GM18867 (cell line): ENCODE results near the gene HAUS3.

ENCODE experiments used
- ATAC-seq: cut with Tn5 transposase; IDR thresholded peaks from one replicate; pipeline ENCODE4 v1.9.1; 2021; ENCODE audit warnings: mild to moderate bottlenecking, moderate library complexity; ENCODE audit not compliant: unreplicated experiment

HAUS3 gene

GRCh38 chr4:2252530-2253091 is 10.7 kb upstream of the HAUS3 start:
- ATAC-seq = no peak

DNA sequence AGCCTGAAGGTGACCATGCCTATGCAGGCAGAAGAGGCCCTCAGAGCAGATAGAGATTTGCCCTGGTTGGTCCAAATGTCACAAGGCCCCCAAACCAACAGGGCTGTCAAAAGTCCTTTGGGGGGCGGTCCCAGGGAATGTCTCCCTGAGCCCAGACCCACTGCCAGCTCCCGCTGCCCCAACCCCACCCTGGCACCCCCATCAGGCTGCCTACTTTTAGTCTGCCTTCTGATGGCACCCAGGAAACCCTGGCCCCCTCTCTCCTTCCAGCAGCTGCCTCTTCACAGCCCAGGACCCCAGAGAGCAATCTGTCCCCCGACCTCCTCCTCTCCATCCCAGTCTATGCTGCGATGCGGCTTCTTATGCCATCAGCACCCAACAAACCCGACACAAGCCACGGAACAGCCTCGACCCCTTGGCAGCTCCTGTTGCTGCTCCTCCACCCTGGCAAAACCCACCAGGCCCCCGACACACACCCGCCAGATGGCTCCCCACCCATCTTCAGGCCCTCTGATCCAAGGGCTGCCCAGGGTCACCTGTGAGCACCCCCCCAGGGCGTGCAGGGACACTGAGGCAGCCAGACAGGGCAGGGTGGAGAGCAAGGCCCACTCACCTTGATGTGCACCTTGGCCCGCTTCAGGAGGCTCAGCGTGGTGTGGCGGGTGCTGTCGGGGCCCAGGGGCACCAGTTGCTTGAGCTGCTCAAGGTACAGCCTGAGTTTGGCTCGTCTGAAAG is 10.0 kb upstream of the HAUS3 start:
- no peak for ATAC-seq

GRCh38 chr4:2251073-2251794 is 9.3 kb upstream of the HAUS3 start:
- no peak for ATAC-seq

GRCh38 chr4:2250357-2251072 is 8.6 kb upstream of the HAUS3 start:
- no peak for ATAC-seq

- no peak for ATAC-seq
These were observed 7.8 kb upstream of the HAUS3 start for GRCh38 chr4:2249526-2250356.

GRCh38 chr4:2248821-2249261 is 6.9 kb upstream of the HAUS3 start:
- no peak for ATAC-seq

DNA sequence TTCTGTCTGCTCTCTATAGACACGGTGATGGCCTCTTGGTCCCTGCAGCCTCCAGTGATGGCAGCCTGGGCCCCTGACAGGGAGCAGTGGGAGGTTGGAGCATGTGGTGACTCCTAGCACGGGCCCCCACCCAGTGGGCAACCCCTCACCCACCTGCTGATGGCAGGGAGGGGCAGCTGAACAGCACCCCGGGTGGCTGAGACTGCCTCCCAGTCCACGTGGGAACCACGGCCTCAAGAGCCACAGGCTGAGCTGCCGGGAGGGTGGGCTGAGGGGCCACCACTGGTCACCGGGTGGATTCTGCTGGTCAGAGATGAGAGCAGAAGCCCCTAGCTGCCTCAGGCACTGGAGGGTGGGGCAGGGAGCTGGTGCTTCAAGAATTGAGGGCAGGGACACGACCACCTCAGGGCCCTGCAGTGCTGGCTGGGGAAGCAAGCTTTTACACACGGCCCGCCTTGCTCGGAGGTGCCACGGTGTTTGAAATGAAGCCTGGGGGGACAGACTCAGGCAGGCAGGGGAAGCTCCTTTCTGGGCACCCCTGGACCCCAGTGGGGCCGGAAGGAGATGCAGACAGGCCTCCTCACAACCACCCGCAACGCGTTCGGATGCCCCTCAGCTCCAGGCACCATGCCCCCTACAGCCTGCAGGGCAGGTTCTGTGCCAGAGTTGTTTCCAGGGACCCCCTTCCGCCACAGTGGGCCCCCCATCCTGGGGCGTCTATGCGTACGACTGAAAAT is 6.3 kb upstream of the HAUS3 start:
- no peak for ATAC-seq

DNA sequence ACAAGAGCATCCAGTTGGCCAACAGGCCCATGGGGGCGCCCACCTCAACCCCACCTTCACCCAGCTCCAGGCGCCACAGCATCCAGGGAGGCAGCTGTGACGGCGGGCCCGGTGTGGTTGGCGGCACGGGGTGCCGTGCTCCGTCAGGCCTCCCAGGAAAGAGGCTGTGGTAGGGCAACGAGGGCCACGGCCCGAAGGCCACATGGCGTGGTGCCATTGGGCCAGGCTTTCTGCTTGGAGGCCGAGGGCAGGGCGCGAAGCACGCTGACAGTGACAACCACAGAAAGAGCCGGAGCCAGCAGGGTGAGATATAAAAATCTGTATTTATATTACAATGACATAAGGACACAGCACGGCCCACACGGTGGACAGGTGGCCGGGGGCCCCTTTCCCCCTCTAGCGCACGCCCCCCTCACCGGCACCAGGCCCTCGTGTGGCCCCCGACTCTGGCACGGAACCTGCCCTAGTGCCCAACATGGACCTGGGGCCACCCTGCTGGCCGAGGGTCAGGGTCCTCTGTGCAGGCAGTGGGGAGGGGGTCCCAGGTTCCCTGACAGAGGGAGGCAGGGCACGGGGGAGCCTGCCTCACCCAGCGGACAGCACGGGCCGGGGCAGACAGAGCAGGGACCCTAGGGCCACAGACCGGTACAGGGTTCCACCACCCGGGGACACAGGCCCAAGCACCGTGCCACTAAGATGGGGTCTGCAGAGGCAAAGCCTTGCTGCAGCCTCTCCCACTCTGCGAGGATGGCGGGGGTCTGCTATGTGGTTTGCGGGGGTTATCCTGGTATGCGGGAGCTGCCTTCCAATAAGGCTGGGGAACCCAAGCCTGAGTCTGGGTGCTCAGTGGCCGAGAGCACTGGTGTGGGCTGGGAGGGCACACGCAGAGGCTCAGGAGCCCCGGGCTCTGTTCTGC is 5.5 kb upstream of the HAUS3 start:
- ATAC-seq = no peak

GRCh38 chr4:2246384-2247127 is 4.6 kb upstream of the HAUS3 start:
- no peak for ATAC-seq

DNA sequence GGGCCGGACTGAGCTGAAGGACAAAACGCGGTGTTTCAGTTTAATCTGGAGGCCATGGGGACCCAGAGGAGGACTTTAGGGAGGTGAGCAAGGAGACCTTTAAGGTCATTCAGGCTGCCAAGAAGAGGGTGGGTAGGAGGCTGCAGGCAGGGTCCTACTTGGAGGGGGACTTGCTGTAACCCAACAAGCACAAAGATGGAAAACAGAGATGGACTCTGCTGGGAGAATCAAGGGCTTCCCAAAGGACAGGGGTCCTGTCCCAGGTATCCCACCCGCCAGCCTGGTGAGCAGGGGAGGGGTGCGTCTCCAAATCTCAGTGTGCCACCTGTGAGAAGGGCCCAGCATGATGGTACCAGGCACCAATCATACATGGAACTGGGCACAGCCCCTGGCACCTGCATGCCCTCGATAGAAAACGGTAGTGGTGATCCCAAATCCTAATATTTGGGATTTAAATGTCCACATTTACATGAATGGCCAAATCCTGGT is 3.9 kb upstream of the HAUS3 start:
- no peak for ATAC-seq

DNA sequence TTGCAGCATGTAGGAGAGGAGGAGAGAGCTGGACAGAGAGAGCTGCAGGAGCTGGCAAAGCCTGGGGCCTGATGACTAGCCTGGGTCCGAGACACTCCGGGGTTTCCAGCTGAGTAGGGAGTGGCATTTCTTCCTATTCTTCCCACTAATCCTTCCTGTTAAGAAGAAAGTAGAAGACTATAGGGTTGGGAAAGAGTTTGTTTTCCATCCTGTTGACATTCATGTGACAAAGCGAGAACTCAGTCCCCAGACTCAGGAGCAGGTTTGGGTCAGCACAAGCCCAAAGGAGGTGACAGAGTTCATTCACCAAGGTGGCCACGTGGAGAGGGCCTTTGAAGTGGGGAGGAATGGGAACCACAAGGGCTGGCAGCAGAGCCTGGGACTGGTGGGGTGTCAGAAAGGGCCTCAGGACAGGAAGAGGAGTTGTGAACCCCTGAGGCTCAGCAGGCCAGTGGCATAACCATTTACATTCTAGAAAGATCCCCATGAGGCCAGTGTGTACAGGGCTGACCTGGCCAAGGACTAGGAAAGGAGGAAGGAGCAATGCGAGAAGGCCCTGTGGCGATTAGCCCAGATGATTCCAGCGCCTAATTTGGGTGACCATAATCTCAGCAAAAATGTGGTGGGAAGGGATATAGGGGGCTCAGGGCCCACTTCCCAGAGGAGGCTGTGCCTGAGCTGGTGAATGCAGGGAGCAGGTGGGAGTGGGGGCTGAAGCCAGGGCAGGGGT is 3.3 kb upstream of the HAUS3 start:
- ATAC-seq = no peak

DNA sequence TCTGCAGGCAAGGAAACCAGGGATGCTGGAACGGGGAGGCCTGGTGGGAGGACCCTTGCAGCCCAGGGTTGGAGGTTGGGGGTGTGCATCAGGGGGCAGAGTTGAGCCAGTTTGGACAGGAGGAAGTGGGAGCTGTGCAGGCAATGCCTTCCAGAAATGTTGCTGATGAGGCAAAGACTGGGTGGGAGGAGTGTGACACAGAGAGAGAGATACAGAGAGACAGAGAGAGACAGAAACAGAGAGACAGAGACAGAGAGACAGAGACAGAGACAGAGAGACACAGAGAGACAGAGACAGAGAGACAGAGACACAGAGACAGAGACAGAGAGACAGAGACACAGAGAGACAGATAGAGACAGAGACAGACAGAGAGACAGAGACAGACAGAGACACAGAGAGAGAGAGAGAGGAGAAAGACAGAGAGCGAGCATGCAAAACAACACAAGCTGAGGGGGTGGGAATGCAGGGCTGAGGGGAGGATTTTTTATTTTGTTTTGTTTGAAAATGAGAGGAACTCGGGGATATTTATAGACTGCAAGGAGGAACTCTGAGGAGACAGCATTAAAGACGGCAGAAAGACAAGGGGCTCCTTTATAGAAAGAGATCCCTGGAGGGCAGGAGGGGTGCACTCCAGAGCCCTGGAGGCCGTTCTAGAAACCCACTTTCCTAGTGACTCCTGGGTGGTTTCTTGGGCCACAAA is 1.9 kb upstream of the HAUS3 start:
- ATAC-seq = no peak

- ATAC-seq = no peak
These were observed 918 bp downstream of the HAUS3 start for GRCh38 chr4:2241003-2241402.

DNA sequence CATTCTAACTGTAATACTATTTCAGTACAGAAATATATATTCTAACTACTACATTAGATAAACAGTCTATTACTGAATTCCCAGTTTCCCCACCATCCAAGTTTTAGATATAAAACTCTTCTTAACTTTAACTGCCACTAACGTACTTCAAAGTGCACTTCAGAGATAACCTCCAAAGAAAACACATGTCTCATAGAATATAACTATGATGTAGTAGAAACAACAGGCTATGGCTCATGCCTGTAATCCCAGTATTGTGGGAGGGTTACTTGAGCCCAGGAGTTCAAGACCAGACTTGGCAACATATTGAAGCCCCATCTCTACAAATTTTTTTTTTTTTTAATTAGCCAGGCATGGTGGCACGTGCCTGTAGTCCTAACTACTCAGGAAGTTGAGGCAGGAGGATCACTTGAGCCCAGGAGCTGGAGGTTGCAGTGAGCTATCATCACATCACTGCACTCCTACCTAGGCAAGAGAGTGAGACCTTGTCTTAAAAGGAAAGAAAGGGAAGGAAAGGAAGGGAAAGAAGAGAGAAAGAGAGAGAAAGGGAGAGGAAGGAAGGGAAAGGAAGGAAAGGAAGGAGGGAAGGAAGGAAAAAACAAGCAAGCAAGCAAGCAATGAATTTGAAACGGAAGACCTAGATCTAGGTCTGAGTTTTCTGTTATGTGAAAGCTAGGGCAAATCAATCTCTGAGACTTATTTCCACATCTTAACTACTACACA is 4.8 kb downstream of the HAUS3 start:
- no peak for ATAC-seq

DNA sequence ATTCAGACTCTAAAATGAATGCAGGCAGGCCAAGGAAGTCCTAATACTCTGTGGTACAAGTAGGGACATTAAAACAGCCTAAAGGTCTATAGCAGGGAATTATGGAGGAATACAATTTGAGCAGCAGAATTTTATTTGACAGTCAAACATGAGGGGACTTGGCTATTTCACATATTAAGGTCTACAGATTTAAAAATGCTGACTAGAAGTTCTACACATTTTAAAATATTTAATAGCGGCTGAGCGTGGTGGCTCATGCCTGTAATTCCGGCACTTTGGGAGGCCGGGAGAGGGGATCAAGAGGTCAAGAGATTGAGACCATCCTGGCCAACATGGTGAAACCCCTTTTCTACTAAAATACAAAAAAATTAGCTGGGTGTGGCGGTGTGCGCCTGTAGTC is 10.8 kb downstream of the HAUS3 start:
- ATAC-seq = no peak

GRCh38 chr4:2226261-2226660 is 15.7 kb downstream of the HAUS3 start:
- no peak for ATAC-seq
